ENCODE measurements around the gene MPP4. TPM values are rescaled to one million over a fixed set of nuclear protein-coding genes. Genes with fewer than 3 reads are reported as not detected.

The MPP4 gene
- under 0.01 TPM for total RNA-seq

GRCh38 chr2:201698588-201699226 lies at the start of gene MPP4:
TSS of gene MPP4 (minus strand) at chr2:201698644. CDS start at chr2:201693954, 4,690 bp downstream.
- Histone ChIP-seq H3K4me1 (ENCODE audit: insufficient read depth, low read length) (no peaks in the 10 kb centered on the region), H3K9me3 (ENCODE audit: low read depth, low read length) (no peaks in the 10 kb centered on the region), H3K27me3 (ENCODE audit: insufficient read depth, low read length) (no peaks in the 10 kb centered on the region), H3K4me3 (ENCODE audit: low read length) (no peak within 1 kb of the TSS)

GRCh38 chr2:201746551-201746950 lies 48.1 kb upstream of the MPP4 start:
- no peaks in the 10 kb centered on the region for H3K9me3 ChIP-seq (ENCODE audit: low read depth, low read length)
- no peaks in the 10 kb centered on the region for H3K4me1 ChIP-seq (ENCODE audit: insufficient read depth, low read length)
- H3K27me3 ChIP-seq (ENCODE audit: insufficient read depth, low read length), result no peaks in the 10 kb centered on the region
- H3K4me3 ChIP-seq (ENCODE audit: low read length), result no peak overlapping the region

GRCh38 chr2:201735486-201735885 lies 37.0 kb upstream of the MPP4 start:
- Histone ChIP-seq H3K4me1 (ENCODE audit: insufficient read depth, low read length) (no peaks in the 10 kb centered on the region), H3K4me3 (ENCODE audit: low read length) (no peak overlapping the region), H3K9me3 (ENCODE audit: low read depth, low read length) (peaks cover 10% of the 10 kb centered on the region), H3K27me3 (ENCODE audit: insufficient read depth, low read length) (no peaks in the 10 kb centered on the region)

- Histone ChIP-seq H3K9me3 (ENCODE audit: low read depth, low read length) (peaks cover 10% of the 10 kb centered on the region), H3K4me1 (ENCODE audit: insufficient read depth, low read length) (no peaks in the 10 kb centered on the region), H3K4me3 (ENCODE audit: low read length) (no peak overlapping the region), H3K27me3 (ENCODE audit: insufficient read depth, low read length) (no peaks in the 10 kb centered on the region)
Measured at GRCh38 chr2:201734111-201734510, 35.7 kb upstream of the MPP4 start.

- Histone ChIP-seq H3K4me3 (ENCODE audit: low read length) (no peak overlapping the region), H3K27me3 (ENCODE audit: insufficient read depth, low read length) (no peaks in the 10 kb centered on the region), H3K4me1 (ENCODE audit: insufficient read depth, low read length) (no peaks in the 10 kb centered on the region), H3K9me3 (ENCODE audit: low read depth, low read length) (peaks cover 10% of the 10 kb centered on the region)
Measured at GRCh38 chr2:201733544-201733943, 35.1 kb upstream of the MPP4 start.

GRCh38 chr2:201730651-201731285 lies 32.3 kb upstream of the MPP4 start:
- H3K27me3 ChIP-seq (ENCODE audit: insufficient read depth, low read length), result no peaks in the 10 kb centered on the region
- no peak overlapping the region for H3K4me3 ChIP-seq (ENCODE audit: low read length)
- H3K9me3 ChIP-seq (ENCODE audit: low read depth, low read length), result no peaks in the 10 kb centered on the region
- no peaks in the 10 kb centered on the region for H3K4me1 ChIP-seq (ENCODE audit: insufficient read depth, low read length)

- H3K4me3 ChIP-seq (ENCODE audit: low read length), result no peak overlapping the region
- H3K27me3 ChIP-seq (ENCODE audit: insufficient read depth, low read length), result no peaks in the 10 kb centered on the region
- no peaks in the 10 kb centered on the region for H3K9me3 ChIP-seq (ENCODE audit: low read depth, low read length)
- no peaks in the 10 kb centered on the region for H3K4me1 ChIP-seq (ENCODE audit: insufficient read depth, low read length)
Measured at GRCh38 chr2:201715459-201715858, 17.0 kb upstream of the MPP4 start.

GRCh38 chr2:201712726-201713125 lies 14.3 kb upstream of the MPP4 start:
- Histone ChIP-seq H3K9me3 (ENCODE audit: low read depth, low read length) (no peaks in the 10 kb centered on the region), H3K4me1 (ENCODE audit: insufficient read depth, low read length) (no peaks in the 10 kb centered on the region), H3K4me3 (ENCODE audit: low read length) (no peak overlapping the region), H3K27me3 (ENCODE audit: insufficient read depth, low read length) (no peaks in the 10 kb centered on the region)

GRCh38 chr2:201709747-201710146 lies 11.3 kb upstream of the MPP4 start:
- Histone ChIP-seq H3K4me3 (ENCODE audit: low read length) (no peak overlapping the region), H3K4me1 (ENCODE audit: insufficient read depth, low read length) (no peaks in the 10 kb centered on the region), H3K9me3 (ENCODE audit: low read depth, low read length) (no peaks in the 10 kb centered on the region), H3K27me3 (ENCODE audit: insufficient read depth, low read length) (no peaks in the 10 kb centered on the region)

- Histone ChIP-seq H3K4me3 (ENCODE audit: low read length) (no peak overlapping the region), H3K9me3 (ENCODE audit: low read depth, low read length) (no peaks in the 10 kb centered on the region), H3K4me1 (ENCODE audit: insufficient read depth, low read length) (no peaks in the 10 kb centered on the region), H3K27me3 (ENCODE audit: insufficient read depth, low read length) (no peaks in the 10 kb centered on the region)
Measured at GRCh38 chr2:201709049-201709448, 10.6 kb upstream of the MPP4 start.

GRCh38 chr2:201707753-201708152 lies 9.3 kb upstream of the MPP4 start:
- Histone ChIP-seq H3K4me3 (ENCODE audit: low read length) (no peak overlapping the region), H3K4me1 (ENCODE audit: insufficient read depth, low read length) (no peaks in the 10 kb centered on the region), H3K9me3 (ENCODE audit: low read depth, low read length) (no peaks in the 10 kb centered on the region), H3K27me3 (ENCODE audit: insufficient read depth, low read length) (no peaks in the 10 kb centered on the region)

- Histone ChIP-seq H3K27me3 (ENCODE audit: insufficient read depth, low read length) (no peaks in the 10 kb centered on the region), H3K4me3 (ENCODE audit: low read length) (no peak overlapping the region), H3K4me1 (ENCODE audit: insufficient read depth, low read length) (no peaks in the 10 kb centered on the region), H3K9me3 (ENCODE audit: low read depth, low read length) (no peaks in the 10 kb centered on the region)
Measured at GRCh38 chr2:201707142-201707541, 8.7 kb upstream of the MPP4 start.

- Histone ChIP-seq H3K27me3 (ENCODE audit: insufficient read depth, low read length) (no peaks in the 10 kb centered on the region), H3K4me1 (ENCODE audit: insufficient read depth, low read length) (no peaks in the 10 kb centered on the region), H3K9me3 (ENCODE audit: low read depth, low read length) (no peaks in the 10 kb centered on the region), H3K4me3 (ENCODE audit: low read length) (no peak overlapping the region)
Measured at GRCh38 chr2:201704536-201704935, 6.1 kb upstream of the MPP4 start.

- Histone ChIP-seq H3K4me3 (ENCODE audit: low read length) (no peak overlapping the region), H3K27me3 (ENCODE audit: insufficient read depth, low read length) (no peaks in the 10 kb centered on the region), H3K4me1 (ENCODE audit: insufficient read depth, low read length) (no peaks in the 10 kb centered on the region), H3K9me3 (ENCODE audit: low read depth, low read length) (no peaks in the 10 kb centered on the region)
Measured at GRCh38 chr2:201701646-201702045, 3.2 kb upstream of the MPP4 start.

- Histone ChIP-seq H3K9me3 (ENCODE audit: low read depth, low read length) (no peaks in the 10 kb centered on the region), H3K4me3 (ENCODE audit: low read length) (no peak overlapping the region), H3K27me3 (ENCODE audit: insufficient read depth, low read length) (no peaks in the 10 kb centered on the region), H3K4me1 (ENCODE audit: insufficient read depth, low read length) (no peaks in the 10 kb centered on the region)
Measured at GRCh38 chr2:201699416-201699815, 972 bp upstream of the MPP4 start.

GRCh38 chr2:201697899-201698298 lies 545 bp downstream of the MPP4 start:
- Histone ChIP-seq H3K4me3 (ENCODE audit: low read length) (no peak overlapping the region), H3K27me3 (ENCODE audit: insufficient read depth, low read length) (no peaks in the 10 kb centered on the region), H3K4me1 (ENCODE audit: insufficient read depth, low read length) (no peaks in the 10 kb centered on the region), H3K9me3 (ENCODE audit: low read depth, low read length) (no peaks in the 10 kb centered on the region)
